GM18867 (cell line): Measurements from ENCODE around the gene TMEM61.
A peak's percentile ranks its signal among the peaks of the same experiment; 100 is the strongest.
"Not testable (repeated sequence)": the region's sequence is repeated elsewhere in the genome, so short reads cannot be mapped to it uniquely, and the experiment has no call there.

ENCODE experiments used
- ATAC-seq: cut with Tn5 transposase; IDR thresholded peaks from one replicate; pipeline ENCODE4 v1.9.1; 2021; ENCODE audit warnings: mild to moderate bottlenecking, moderate library complexity; ENCODE audit not compliant: unreplicated experiment

TMEM61 gene

DNA sequence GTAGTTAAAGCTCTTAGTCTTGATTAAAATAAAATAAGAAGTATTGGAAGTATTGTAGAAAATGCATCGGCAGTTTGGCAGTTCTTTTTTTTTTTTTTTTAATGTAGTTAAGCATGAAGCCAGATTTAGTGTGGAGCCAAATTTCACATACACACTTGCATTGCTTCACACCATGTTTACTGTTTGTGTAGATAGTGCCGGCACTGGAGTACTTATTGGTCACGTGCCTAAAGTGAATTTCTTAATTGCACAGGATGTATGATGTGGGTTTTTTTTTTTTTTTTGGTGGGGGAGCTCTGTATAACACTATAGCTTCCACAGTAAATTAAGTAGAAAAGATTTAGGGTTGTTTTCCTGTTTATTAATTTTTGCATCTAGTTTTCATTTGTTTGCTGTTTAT lies 21.2 kb upstream of the TMEM61 start:
- ATAC-seq, result no peak

DNA sequence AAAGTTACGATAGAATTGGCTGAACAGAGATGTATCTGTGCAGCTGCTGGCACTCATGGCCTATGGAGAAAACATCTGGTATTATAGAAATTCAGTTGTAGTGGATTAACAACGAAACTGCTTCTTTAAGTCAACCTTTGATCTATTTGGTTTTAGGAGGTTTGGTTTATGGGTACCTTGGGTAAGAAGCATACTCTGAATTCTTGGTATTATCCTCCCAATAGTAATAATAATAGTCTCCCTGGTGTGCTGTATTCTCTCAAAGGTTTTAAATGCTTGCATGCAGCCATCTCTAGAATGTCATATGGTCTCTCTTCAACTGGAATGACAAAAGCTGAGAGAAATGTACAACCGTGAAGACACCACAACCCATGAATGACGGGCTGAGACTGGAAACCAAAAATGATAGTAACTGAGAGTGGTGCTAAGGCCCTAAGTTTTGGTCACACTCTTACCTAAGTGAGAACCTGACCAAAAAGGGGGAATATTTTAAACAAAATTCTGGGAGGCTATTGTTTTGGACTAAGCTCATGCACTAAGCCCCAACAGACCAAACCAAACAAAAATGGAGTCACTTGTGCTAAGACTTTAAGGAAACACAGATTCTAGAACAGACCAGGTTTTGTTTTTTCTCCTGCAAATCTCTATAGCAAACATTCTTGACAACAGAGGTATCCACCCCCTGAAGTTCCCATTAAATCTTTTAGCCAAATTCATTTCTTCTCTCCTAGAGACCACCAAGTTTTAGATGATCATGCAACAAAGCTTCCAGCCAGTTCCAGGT lies 17.6 kb upstream of the TMEM61 start:
- ATAC-seq, result peak; percentile 41

DNA sequence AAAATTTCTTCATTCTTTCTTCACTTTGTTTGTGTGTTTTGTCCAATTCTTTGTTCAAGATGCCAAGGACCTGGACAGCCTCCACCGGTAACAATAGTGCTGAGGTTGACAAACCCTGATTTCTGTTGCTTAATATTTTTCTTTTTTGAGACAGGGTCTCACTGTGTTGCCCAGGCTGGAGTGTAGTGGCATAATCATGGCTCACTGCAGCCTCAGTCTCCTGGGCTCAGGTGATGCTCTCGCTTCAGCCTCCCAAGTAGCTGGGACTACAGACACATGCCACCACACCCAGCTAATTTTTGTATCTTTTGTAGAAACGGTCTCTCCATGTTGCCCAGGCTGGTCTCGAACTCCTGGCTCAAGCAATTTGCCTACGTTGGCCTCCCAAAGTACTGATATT lies 16.6 kb upstream of the TMEM61 start:
- ATAC-seq, result not testable (repeated sequence)

DNA sequence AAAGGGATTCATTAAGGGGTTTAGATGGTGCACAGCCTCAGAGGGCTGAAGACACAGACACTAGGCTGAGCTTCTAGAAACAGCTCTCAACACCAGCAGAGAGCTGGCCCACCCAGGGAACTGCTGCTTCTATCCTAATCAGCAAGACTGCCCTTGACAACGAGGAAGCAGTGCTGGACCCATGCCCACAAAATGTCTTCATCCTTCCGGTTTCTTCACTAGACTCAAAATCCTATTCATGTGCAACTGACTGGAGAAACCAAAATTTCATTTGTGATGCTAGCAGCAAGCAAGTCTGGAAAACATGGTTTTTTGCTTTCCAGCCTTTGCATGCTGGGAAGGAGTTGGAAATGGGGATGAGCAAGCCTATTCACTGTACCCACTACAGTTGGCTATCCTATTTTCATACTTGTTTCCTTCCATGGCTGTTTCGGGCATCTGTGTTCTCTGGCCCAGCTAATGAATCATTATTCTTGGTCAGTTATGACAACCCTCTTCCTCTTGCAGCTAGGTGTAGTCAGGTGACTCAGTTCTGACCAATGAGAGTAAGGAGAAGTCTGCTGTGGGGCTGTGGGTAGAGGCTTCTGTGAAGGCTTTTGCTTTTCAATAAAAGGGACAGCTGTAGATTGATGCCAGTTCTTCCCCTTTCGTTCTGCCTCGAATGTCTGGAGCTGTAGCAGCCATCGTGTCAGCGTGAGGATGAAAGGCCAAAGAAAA lies 14.6 kb upstream of the TMEM61 start:
- peak; percentile 91 for ATAC-seq

DNA sequence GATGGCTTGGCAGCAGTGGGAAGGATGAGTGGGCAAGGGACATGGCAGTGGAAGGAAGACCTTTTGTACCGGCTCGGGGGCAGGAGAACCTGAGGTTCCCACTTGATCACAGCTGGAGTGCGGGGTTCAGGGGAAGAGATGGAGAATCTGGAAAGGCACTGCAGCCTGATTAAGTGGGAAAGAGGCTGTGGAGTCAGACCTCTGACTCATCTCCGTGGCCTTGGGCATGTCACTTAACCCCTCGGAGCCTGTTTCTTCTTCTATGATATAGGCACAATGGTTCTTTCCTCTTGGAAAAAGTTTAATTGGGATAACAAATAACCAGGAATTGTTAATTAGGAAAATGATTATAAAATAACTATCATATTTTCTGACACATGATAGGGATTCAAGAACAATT lies 13.1 kb upstream of the TMEM61 start:
- ATAC-seq, result no peak

DNA sequence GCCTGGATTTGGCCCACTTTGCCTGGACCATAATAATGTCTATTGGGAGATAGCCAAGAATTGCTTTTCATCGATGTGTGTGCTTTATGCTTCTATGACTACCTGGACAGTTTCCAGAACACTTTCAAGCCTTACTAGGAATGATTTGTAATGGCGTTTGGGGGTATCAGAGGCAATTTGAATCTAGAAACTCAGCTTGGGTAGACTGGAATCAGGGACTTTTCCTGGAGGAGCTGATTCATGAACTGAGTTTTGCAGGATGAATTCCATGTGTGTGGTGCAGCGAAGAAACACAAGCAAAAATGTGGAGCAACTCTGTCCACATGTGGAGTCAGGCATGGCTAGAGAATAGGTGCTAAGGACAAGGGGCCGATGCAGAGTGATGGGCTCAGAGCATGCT lies 11.9 kb upstream of the TMEM61 start:
- no peak for ATAC-seq

DNA sequence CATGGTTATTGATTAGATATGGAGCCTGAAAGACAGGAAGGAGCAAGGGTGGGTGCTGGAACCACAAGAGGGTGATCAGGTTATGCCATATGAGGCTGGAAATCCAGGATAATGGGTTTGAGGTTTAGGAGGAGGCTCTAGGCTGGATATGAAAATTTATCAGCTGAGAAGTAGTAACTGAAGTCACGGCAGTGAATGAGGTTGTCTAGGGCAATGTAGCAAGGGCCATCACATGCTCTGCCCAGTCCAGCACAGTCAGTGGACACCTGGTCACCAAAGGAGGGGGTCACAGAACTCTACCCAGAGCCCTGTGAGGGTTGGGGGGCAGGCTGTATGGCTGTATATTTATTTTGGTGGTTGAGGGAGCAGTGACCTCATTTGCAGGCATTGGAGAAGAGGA lies 10.5 kb upstream of the TMEM61 start:
- no peak for ATAC-seq

DNA sequence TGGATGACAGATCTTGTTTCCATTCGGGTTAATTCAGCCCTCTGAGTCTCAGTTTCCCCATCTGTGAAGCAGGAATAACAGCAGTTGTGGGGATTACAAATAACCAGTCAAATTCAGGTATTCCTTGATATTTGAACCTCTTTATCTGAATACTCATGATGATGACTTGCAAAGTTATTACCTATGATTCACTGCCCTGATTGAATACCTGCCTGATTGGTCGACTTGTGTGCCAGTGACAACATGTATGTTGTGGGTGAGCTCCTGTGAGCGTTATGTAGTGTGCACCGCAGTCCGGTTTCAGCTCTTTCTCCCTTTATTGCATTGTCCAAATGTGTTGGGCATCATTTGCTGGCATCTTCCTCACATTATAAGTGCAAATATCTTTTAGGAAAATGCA lies 9.5 kb upstream of the TMEM61 start:
- ATAC-seq, result no peak

DNA sequence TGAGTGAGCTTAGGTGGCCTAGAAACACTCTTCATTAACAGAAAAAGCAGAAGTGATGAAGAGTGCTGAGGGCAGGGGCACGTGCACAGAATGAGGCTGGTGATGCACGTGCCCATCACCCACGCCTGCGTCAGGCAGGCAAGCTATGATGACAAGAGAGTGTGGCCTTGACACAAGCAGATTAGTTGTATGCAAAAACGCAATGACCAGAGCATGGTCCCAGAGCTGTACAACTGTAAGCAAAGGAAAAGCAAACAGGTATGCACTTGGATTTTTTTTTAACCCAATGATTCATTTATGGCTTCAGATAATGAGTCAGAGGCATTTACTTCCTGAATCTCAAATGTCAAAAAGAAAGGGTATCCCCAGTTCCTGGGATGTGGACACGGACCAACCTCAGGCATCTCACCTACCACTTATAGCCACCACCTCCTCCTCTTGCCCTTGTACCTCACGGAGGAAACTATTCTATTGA lies 9.1 kb upstream of the TMEM61 start:
- ATAC-seq, result peak; percentile 87

DNA sequence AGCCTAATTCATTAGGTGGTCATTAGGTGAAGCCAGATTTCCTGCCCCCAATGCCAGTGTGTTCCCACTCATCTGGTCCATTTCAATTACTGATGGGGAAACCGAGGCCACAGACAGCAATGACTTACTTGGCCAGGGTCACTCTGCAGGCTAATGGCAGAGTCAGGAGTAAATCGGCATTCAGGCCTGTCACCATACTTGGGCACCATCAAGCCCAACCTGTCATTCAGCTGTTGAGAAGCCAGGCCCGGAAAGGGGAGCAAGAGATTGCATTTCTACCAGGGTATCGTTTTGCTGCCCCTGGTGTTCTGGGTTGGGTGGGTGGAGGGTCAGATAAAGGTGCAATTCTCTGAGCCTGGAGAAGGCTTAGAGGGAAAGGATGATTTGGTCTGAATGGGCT lies 8.0 kb upstream of the TMEM61 start:
- no peak for ATAC-seq

DNA sequence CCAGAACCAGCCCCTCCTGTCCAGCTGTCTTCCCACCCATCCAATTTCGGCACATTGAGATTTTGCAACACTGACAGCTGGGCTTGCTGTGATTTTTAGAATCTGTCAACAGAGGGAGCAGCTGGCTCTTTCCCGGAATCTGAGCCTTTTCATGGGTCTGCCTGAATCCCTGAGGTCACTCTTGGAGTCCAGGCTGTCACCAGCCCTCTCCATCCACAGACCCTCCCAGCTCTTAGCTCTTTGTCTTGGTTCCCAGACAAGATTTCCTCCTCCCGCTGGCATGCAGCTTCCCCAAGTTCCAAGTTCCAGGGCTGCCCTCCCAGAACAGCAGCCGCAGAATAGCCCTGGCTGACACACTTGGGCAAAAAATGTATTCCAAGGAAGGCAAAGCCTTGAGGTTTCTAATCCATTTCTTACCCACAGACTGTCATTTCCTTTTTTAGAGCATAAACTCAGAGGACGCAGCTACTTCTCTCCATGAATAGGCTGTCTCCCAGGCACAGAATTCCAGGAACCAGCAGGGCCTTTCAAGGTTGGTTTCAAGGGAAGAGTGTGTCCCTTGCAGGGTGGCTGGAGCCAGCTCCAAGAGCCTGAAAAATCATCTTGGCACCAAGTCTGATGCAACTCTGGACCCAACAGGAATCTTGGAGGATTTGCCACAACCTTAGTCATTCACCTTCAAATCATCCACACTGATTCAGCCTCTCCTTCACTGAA lies 7.1 kb upstream of the TMEM61 start:
- ATAC-seq, result no peak

DNA sequence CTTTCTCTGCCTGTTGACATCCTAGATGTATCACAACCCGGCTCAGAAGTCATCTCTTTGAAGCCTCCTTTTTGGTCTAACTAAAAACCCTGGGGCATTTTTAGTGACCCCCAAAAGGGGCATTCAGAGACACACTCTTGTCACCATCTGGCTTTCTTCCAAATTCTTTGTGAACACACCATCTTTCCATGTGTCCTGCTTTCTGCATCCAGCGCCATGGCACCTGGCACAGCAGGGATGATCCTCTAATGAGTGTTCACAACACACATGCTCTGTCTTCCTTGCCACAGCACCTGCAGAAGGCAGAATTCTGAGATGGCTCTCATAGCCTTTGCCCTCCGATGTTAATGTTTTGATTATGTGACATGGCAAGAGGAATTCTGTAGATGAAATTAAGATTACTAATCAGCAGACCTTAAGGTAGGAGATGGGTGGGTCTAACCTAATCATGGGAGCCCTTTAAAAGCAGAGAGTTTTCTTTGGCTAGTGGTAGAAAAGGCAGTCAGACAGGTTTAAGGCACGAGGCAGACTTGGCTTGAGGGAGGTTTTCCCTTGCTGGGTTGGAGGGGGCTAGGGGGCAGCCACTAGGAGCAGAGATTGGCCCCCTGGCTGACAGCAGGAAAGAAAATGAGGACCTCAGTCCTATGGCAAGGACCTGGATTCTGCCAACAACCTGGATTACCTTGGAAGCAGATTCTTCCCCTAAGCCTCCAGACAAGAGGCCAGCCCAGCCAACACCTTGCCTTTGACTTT lies 4.9 kb upstream of the TMEM61 start:
- ATAC-seq, result no peak

DNA sequence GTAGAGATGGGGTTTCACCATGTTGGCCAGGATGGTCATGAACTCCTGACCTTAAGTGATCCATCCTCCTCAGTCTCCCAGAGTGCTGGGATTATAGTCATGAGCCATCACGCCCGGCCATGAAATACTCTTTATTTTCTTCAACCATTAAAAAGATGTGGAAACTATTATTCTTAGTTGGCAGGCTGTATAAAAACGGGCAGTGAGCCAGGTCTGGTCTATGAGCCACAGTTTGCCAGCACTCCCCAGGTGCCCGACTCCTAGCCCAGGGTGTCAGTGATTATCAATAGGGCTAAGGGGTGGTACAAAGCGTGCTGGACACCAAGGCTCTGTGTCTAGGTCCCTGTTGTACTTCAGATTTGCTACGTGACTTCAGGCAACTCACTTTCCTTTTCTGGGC lies 3.7 kb upstream of the TMEM61 start:
- ATAC-seq, result no peak

DNA sequence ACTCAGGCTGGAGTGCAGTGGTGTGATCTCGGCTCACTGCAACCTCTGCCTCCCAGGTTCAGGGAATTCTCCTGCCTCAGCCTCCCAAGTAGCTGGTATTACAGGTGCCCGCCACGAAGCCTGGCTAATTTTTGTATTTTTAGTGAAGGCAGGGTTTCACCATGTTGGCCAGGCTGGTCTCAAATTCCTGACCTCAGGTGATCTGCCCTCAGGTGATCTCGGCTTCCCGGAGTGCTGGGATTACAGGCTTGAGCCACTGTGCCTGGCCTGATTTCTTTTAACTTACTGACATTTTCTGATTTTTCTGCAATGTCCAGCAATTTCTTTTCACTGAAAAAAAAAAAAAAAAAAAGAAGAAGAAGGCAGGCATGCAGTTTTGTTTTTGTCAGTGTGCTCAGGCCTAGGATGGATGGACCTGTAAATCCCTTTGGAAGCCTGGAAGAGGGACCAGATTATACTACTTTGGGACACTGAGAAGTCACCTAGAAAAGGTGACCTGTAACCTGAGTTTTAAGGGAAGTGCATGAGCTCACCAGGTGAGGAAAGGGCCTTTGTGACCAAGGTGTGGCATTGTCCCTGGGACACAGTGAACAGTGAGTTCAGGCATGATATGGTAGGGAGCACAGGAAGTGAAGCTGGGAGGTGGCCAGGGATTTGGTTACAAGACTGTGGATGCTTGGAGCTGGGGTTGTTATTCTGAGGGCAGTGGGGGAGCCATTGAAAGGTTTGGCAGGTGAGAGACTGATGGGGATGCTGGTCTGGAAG lies 2.7 kb upstream of the TMEM61 start:
- no peak for ATAC-seq

DNA sequence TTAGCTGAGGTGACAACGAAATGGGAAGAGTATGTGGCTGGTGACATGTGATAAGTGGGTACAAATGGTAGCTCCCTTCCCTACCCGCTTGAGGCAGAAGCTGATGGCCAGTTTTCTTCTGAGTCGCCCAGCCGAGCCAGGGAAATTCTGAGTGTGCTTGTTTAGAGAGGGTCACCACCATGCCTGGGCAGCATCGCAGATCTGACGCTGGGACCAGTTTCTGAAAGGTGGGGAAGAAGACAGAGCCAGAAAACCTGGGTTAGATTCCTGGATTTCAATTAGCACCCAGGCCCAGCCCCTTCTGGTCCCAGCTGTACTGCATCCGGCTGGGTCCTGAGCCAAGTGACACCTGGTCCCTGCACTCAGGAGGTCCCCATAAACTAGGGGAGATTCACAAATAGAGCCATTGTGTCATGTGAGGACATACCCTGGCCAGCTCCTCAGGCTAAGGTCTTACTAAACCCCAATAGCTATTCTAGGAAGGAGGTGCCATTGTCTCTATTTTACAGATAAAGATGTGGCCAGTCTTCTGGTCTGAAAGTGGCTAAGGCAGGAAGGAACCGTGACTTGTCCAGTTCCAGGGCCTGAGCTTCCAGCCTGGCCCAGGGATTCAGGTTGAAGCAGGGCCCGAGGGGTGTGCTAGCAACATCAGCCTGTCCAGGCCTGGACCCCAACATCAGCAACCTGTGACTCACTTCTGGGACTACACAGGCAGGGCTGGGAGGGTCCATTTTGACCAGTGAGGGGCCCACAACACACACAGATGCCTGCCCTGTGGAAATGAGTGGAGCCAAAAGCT lies 1.7 kb upstream of the TMEM61 start:
- no peak for ATAC-seq

DNA sequence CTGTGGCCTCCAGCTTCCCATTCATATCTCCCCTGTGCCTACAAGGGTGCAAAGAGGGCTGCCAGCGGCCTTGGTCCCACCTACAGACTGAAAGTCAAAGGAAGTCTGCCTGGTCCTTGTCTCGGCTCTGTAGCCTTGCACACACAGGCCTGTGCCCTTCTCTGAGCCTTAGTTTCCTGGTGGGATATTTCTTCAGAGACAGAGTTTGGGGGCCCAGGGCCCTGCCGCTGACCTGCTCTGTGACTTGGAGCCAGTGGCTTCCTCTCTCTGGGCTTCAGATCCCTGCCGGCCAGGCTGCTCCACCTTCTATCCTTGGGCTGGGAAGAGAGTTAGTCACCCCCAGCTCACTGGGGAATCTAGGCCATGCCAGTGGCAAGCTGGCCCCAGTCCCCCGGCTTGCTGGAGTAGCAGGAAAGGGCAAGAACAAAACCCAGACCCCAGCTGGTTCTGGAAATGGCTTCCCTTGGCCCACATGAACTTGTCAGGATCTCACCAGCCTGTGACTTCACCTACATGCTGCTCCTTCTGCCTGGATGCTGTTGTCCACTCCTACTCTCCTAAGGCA lies 1.0 kb upstream of the TMEM61 start:
- ATAC-seq, result no peak

DNA sequence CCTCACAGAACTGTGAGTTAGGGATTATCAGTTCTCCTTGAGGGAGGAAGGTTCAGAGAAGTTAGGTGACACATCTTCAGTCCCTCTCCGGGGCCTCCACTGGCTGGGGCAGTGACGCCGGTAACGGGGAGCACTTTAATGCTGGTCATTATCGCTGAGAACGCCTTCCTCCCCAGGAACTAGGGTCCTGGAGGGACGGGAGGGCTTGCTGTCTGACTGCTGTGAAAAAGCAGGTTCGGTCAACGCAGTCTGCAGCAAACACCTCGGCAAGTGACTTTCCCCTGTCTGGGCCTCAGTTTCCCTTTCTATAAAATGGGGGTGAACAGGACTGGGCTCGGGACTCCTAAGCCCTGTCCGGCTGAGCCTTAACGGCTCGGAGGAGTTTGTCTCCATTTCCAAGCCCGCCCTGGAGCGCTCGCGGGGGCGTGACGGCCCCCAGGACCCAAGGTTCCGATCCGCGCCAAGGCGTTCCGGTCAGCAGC lies 341 bp upstream of the TMEM61 start:
- ATAC-seq, result no peak

DNA sequence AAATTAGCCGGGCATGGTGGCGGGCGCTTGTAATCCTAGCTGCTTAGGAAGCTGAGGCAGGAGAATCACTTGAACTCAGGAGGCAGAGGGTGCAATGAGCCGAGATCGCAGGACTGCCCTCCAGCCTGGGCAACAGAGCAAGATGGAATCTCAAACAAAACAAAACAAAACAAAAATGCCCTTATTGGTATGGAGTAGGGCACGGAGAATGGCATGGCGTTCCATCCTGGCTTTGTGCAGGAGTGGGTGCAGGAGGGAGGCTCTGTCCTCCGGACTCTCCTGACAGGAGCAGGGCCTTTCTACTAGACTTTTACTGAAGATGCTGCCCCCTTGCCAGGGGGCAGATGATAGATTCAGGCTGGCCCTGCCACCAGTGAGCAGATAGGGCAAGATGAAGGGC lies 1.0 kb downstream of the TMEM61 start:
- ATAC-seq, result no peak

DNA sequence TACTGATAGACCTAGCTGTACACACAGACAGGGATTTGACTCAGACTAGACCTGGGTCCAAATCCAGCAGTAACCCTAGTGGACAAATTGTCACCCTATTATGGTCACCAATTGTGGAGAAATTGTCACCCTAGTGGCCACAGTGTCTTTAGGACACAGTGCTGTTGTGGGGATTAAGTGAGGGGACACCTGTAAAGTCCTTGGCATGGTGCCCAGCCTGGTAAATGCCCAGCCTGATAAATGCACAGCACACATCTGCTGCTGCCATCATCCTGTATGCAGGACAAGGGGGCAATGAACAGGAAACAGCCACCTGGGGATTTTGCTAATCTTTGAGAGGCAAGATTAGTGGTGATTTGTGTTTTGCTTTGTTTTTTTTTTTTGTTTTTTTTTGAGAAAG lies 2.3 kb downstream of the TMEM61 start:
- no peak for ATAC-seq
